HepG2 (cell line): ENCODE results near the gene MTSS2. TPM values are rescaled to one million over a fixed set of nuclear protein-coding genes. Genes with fewer than 3 reads are reported as not detected.
A peak's percentile ranks its signal among the peaks of the same experiment; 100 is the strongest.

Experiments
- ASH2L ChIP-seq: fragments of 300-600, 200-600 bp; sonication (generic); IDR thresholded peaks from 2 replicates; pipeline ENCODE4 v1.7.0; 2017; ENCODE audit warnings: low read depth, mild to moderate bottlenecking, moderate library complexity, mixed read lengths, low read length; ENCODE audit not compliant: insufficient read length
- ATF7 ChIP-seq, 2 experiments: fragments of 450-650 bp in 1 of 2; sonication (generic) in 1 of 2; formaldehyde crosslinking in 1 of 2; IDR thresholded peaks; 2 replicates each; pipeline versions ENCODE4 v1.4.0 to v1.6.1; 2016 to 2020; ENCODE audit warnings: antibody characterized with exemption in 1 of 2, mild to moderate bottlenecking in 1 of 2, missing genetic modification reagents in 1 of 2
- CENPT ChIP-seq: sonication (generic); formaldehyde crosslinking; IDR thresholded peaks from 2 replicates; pipeline ENCODE4 v1.8.0; 2022; ENCODE audit warnings: low read depth, mild to moderate bottlenecking, moderate library complexity, missing genetic modification reagents
- ELF4 ChIP-seq: sonication (generic); formaldehyde crosslinking; IDR thresholded peaks from 2 replicates; pipeline ENCODE4 v1.5.0; 2020; ENCODE audit warnings: missing genetic modification reagents, mild to moderate bottlenecking, moderate library complexity, borderline replicate concordance
- ERF ChIP-seq: IDR thresholded peaks from 2 replicates; pipeline ENCODE4 v1.6.1; 2018; ENCODE audit warnings: missing biosample characterization, missing genetic modification reagents
- KDM5B ChIP-seq: sonication (generic); formaldehyde crosslinking; IDR thresholded peaks from 2 replicates; pipeline ENCODE4 v1.4.0; 2020; ENCODE audit warnings: missing genetic modification reagents, mild to moderate bottlenecking, borderline replicate concordance
- MBD4 ChIP-seq: IDR thresholded peaks from 2 replicates; pipeline ENCODE4 v1.6.1; 2012; ENCODE audit warnings: low read length, inconsistent platforms, borderline replicate concordance
- NCOA2 ChIP-seq: sonication (generic); formaldehyde crosslinking; IDR thresholded peaks from 2 replicates; pipeline ENCODE4 v1.8.0; 2022; ENCODE audit warnings: inconsistent platforms
- NR2F6 ChIP-seq, 2 experiments: IDR thresholded peaks; 2 replicates each; pipeline ENCODE4 v1.6.1; 2016; ENCODE audit warnings: antibody characterized with exemption in 1 of 2, mild to moderate bottlenecking in 1 of 2
- NRL ChIP-seq: sonication (generic); formaldehyde crosslinking; IDR thresholded peaks from 2 replicates; pipeline ENCODE4 v1.5.0; 2020; ENCODE audit warnings: missing genetic modification reagents, mild to moderate bottlenecking, moderate library complexity, borderline replicate concordance
- PHF21A ChIP-seq: sonication (generic); formaldehyde crosslinking; IDR thresholded peaks from 2 replicates; pipeline ENCODE4 v1.5.0; 2020; ENCODE audit warnings: mild to moderate bottlenecking, missing genetic modification reagents
- POLR2AphosphoS2 ChIP-seq: IDR thresholded peaks from 2 replicates; pipeline ENCODE4 v1.6.1; 2011; ENCODE audit warnings: low read depth, low read length, improper control_type of control experiment
- SALL1 ChIP-seq: sonication (generic); formaldehyde crosslinking; IDR thresholded peaks from 2 replicates; pipeline ENCODE4 v1.8.0; 2022; ENCODE audit warnings: mild to moderate bottlenecking, missing genetic modification reagents
- SAP130 ChIP-seq: IDR thresholded peaks from 2 replicates; pipeline ENCODE4 v1.6.1; 2016; ENCODE audit warnings: low read depth
- TBX2 ChIP-seq: sonication (generic); formaldehyde crosslinking; IDR thresholded peaks from 2 replicates; pipeline ENCODE4 v1.5.0; 2020; ENCODE audit warnings: missing genetic modification reagents, mild to moderate bottlenecking, borderline replicate concordance
- TCF12 ChIP-seq, 2 experiments: fragments of 450-650 bp in 1 of 2; sonication (generic) in 1 of 2; formaldehyde crosslinking in 1 of 2; IDR thresholded peaks; 2 replicates each; pipeline versions ENCODE4 v1.6.1 to v1.8.0; 2017 to 2022; ENCODE audit warnings: antibody characterized with exemption in 1 of 2, mild to moderate bottlenecking in 1 of 2, missing genetic modification reagents in 1 of 2, moderate library complexity in 1 of 2
- ZBTB21 ChIP-seq: sonication (generic); formaldehyde crosslinking; IDR thresholded peaks from 2 replicates; pipeline ENCODE4 v1.4.0; 2020; ENCODE audit warnings: missing genetic modification reagents
- ZC3H4 ChIP-seq: sonication (generic); formaldehyde crosslinking; IDR thresholded peaks from 2 replicates; pipeline ENCODE4 v1.4.0; 2020; ENCODE audit warnings: missing genetic modification reagents, borderline replicate concordance
- ZMAT3 ChIP-seq: sonication (generic); formaldehyde crosslinking; conservative IDR thresholded peaks from 2 replicates; pipeline ENCODE4 v1.7.0; 2021; ENCODE audit warnings: missing genetic modification reagents
- ZNF367 ChIP-seq: sonication (generic); formaldehyde crosslinking; IDR thresholded peaks from 2 replicates; pipeline ENCODE4 v1.4.0; 2020; ENCODE audit warnings: missing genetic modification reagents, borderline replicate concordance
- ZNF746 ChIP-seq: sonication (generic); formaldehyde crosslinking; IDR thresholded peaks from 2 replicates; pipeline ENCODE4 v1.8.0; 2022; ENCODE audit warnings: mild to moderate bottlenecking, missing genetic modification reagents
- ZNF768 ChIP-seq: sonication (generic); formaldehyde crosslinking; IDR thresholded peaks from 2 replicates; pipeline ENCODE4 v1.4.0; 2020; ENCODE audit warnings: missing genetic modification reagents
- ZNF839 ChIP-seq: sonication (generic); formaldehyde crosslinking; IDR thresholded peaks from 2 replicates; pipeline ENCODE4 v1.4.0; 2020; ENCODE audit warnings: missing genetic modification reagents, mild to moderate bottlenecking, borderline replicate concordance
- polyA plus RNA-seq, 8 experiments: library from polyadenylated mRNA; depleted of rRNA in 3 of 8; stranded (reverse) in 7 of 8; unstranded in 1 of 8; fragments of >200 nt; fragmentation: Illumina TruSeq in 4 of 8; extraction: Trizol in 4 of 8; gene quantifications; 2 replicates each; pipeline versions ENCODE4 v1.2.1 to v1.2.3, GENCODE V29; 2011 to 2016; ENCODE audit warnings: low read depth in 4 of 8, missing spikeins in 1 of 8, mixed read lengths in 1 of 8; ENCODE audit not compliant: insufficient read depth in 1 of 8
- total RNA-seq, 5 experiments: library from RNA; depleted of rRNA; stranded (reverse); fragments of >200 nt; fragmentation: Illumina TruSeq; extraction: Trizol; gene quantifications; 2 replicates each; pipeline ENCODE4 v1.2.3, GENCODE V29; 2016; ENCODE audit warnings: low read depth in 1 of 5
- TF ChIP-seq, protein P1 (sequence below): sonication (generic); formaldehyde crosslinking; IDR thresholded peaks from 2 replicates; pipeline ENCODE4 v1.4.0; 2020; ENCODE audit warnings: missing genetic modification reagents
- TF ChIP-seq, protein P2 (sequence below): sonication (generic); formaldehyde crosslinking; IDR thresholded peaks from 2 replicates; pipeline ENCODE4 v1.8.1; 2022; ENCODE audit warnings: mild to moderate bottlenecking, missing genetic modification reagents
- TF ChIP-seq, protein P3 (sequence below): sonication (generic); formaldehyde crosslinking; IDR thresholded peaks from 2 replicates; pipeline ENCODE4 v1.8.0; 2022; ENCODE audit warnings: missing genetic modification reagents, mild to moderate bottlenecking, borderline replicate concordance

Gene MTSS2
- total and polyA plus RNA-seq, 2 of the 13 experiments (the other 11 are each of a cell fraction or from before 2014, with no cell fraction given), result 132 to 242 TPM

DNA sequence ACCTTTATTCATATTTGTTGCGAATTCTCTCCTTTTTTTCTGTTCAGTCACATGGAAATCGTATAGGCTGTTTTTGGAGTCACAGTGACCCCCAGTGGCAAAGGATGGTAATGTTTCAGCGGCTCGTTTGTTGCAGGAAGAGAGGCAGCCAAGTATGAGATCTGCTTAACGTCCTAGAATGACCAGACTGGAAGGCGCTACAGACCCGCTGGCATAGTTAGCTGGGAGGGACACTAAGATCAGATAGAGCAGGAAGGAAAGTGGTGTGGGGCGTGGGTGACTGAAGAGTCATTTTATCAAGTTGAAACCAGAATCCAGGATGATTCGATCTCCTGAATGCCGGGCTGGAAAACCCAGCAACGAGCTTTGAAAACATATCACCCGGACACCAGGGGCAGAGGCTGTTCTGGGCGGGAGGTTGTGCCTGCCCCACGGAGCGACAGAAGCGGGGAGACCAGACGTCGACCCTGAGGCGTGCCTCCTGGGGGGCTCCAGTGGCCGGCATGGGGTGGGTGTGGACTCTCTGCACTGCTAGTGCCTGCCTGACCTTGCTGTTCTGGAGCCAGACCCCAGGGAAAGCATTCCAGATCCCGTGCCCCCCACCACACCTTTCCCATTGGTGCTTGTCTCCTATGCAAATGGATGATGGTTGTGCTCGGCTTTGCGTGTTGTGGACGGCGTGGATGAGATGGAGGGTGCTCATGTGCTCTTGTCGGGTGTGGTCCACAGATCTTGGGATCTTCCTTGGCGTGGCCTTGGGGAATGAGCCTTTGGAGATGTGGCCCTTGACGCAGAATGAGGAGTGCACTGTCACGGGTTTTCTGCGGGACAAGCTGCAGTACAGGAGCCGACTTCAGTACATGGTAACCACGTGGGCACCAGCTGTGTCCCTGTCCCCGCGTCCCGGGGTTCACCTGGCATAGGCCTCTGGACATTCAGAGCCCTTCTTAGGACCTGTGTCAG, 31.8 kb downstream of the MTSS2 start (continued):
- TF ChIP-seq KDM5B, result no peak
- TF ChIP-seq, protein P1, sequence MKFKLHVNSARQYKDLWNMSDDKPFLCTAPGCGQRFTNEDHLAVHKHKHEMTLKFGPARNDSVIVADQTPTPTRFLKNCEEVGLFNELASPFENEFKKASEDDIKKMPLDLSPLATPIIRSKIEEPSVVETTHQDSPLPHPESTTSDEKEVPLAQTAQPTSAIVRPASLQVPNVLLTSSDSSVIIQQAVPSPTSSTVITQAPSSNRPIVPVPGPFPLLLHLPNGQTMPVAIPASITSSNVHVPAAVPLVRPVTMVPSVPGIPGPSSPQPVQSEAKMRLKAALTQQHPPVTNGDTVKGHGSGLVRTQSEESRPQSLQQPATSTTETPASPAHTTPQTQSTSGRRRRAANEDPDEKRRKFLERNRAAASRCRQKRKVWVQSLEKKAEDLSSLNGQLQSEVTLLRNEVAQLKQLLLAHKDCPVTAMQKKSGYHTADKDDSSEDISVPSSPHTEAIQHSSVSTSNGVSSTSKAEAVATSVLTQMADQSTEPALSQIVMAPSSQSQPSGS, result peak; percentile 63; the same call in 1 of the 2 replicates
- no peak for TF ChIP-seq MBD4
- peak; percentile 52 for TF ChIP-seq SALL1 (CRISPR knock-in tag)
- no peak for TF ChIP-seq NRL (CRISPR knock-in tag)
- TF ChIP-seq POLR2AphosphoS2, result no peak
- TF ChIP-seq, protein P2, sequence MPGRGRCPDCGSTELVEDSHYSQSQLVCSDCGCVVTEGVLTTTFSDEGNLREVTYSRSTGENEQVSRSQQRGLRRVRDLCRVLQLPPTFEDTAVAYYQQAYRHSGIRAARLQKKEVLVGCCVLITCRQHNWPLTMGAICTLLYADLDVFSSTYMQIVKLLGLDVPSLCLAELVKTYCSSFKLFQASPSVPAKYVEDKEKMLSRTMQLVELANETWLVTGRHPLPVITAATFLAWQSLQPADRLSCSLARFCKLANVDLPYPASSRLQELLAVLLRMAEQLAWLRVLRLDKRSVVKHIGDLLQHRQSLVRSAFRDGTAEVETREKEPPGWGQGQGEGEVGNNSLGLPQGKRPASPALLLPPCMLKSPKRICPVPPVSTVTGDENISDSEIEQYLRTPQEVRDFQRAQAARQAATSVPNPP (CRISPR knock-in tag), result no peak
- no peak for TF ChIP-seq ELF4 (CRISPR knock-in tag)
- peak; percentile 54 for TF ChIP-seq TBX2 (CRISPR knock-in tag)
- TF ChIP-seq ZNF768 (CRISPR knock-in tag), result peak; percentile 32; the same call in 1 of the 2 replicates
- peak; percentile 51 for TF ChIP-seq ASH2L
- no peak for TF ChIP-seq PHF21A
- TF ChIP-seq SAP130, result peak; percentile 66
- TF ChIP-seq NR2F6 (IDR thresholded peaks at IDR 0.05), result no peak
- peak; percentile 53 for TF ChIP-seq NR2F6 (CRISPR knock-in tag; IDR thresholded peaks at IDR 0.05)
- no peak for TF ChIP-seq ZBTB21 (CRISPR knock-in tag)
- peak; percentile 66; the same call in 1 of the 2 replicates for TF ChIP-seq ERF
- no peak for TF ChIP-seq TCF12 (IDR thresholded peaks at IDR 0.05)
- no peak for TF ChIP-seq TCF12 (CRISPR knock-in tag; IDR thresholded peaks at IDR 0.05)
- 0 out of 2 replicates have a peak, but pooled peaks have one; percentile 60 for TF ChIP-seq CENPT
- no peak for TF ChIP-seq ZC3H4 (CRISPR knock-in tag)
- TF ChIP-seq, protein P3, sequence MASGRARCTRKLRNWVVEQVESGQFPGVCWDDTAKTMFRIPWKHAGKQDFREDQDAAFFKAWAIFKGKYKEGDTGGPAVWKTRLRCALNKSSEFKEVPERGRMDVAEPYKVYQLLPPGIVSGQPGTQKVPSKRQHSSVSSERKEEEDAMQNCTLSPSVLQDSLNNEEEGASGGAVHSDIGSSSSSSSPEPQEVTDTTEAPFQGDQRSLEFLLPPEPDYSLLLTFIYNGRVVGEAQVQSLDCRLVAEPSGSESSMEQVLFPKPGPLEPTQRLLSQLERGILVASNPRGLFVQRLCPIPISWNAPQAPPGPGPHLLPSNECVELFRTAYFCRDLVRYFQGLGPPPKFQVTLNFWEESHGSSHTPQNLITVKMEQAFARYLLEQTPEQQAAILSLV, result no peak; the same call in 1 of the 2 replicates
- no peak for TF ChIP-seq ATF7 (IDR thresholded peaks at IDR 0.05)
- 0 out of 2 replicates have a peak, but pooled peaks have one; percentile 56 for TF ChIP-seq ATF7 (CRISPR knock-in tag; IDR thresholded peaks at IDR 0.05)
- TF ChIP-seq ZNF746 (CRISPR knock-in tag), result 0 out of 2 replicates have a peak, but pooled peaks have one; percentile 26
- no peak for TF ChIP-seq ZMAT3
- no peak for TF ChIP-seq ZNF367
- TF ChIP-seq ZNF839 (CRISPR knock-in tag), result peak; percentile 65; the same call in 1 of the 2 replicates
- TF ChIP-seq NCOA2 (CRISPR knock-in tag), result no peak
